ENCODE results near the gene CHSY1.
"Not testable (repeated sequence)": the region's sequence is repeated elsewhere in the genome, so short reads cannot be mapped to it uniquely, and the experiment has no call there.

Gene CHSY1

GRCh38 chr15:101244889-101245668, 6.8 kb downstream of the CHSY1 start:
- DNase-seq (ENCODE audit: low spot score), result no peak

GRCh38 chr15:101244036-101244781, 7.6 kb downstream of the CHSY1 start:
- DNase-seq (ENCODE audit: low spot score), result no peak

DNA sequence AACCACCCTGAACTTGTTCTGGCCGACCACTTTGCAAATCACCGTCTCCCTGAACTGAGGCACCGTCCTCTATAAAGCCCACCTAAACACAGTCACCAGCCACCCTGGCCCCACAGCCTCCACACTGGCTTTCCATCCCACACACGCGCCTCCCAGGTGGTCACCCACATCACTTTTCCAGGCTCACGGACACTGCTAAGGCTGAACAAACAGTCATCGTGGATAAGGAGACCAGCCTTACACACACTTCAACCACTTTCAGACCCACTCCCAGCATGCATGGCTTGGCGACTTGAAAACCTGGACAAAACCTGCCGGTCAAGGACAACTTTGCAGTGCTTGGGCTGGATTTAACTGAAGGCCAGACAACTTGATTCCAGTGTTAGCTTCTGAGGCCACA, 8.4 kb downstream of the CHSY1 start:
- no peak for DNase-seq (ENCODE audit: low spot score)

GRCh38 chr15:101242999-101243336, 8.9 kb downstream of the CHSY1 start:
- DNase-seq (ENCODE audit: low spot score), result no peak

DNA sequence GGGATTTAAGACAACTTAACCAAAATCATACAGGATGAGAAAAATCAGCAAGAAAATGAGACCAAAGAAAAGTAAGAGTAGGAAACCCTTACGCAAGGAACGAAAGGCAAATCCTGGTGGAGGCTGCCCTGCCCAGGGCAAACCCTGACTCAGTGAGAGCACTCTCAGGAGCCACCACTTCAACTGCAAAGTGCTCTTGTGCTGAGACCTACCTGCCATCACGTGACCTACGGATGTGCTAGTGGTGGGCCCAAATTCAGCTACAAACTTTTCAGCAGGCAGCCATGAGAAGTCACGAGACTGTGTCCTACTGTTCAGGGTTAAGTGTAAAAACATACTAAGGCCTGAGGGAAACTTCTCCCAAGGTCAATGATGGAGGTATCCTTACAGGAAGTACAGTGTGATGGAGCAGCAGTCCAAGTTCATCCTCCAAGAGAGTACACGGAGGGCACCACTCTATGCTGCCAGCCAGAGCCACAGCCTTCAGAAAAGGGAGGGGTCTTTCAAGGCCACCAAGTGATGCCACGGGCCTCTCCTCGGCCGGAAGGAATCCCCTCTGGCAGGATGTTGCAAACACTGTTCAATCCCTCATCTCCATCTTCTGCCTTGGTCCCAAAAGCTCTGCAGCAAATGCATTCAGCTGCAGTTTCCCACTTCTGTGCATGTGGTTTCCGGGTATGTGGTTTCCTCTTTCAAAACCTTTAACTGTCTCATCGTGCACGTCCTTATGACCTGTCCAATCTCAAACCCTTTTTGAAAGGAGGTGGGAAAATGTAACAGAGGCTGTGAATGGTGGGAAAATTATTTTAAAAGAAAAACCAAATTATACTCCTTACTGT, 9.5 kb downstream of the CHSY1 start:
- no peak for DNase-seq (ENCODE audit: low spot score)

- DNase-seq (ENCODE audit: low spot score), result no peak
Measured at GRCh38 chr15:101240358-101240757, 11.5 kb downstream of the CHSY1 start.

DNA sequence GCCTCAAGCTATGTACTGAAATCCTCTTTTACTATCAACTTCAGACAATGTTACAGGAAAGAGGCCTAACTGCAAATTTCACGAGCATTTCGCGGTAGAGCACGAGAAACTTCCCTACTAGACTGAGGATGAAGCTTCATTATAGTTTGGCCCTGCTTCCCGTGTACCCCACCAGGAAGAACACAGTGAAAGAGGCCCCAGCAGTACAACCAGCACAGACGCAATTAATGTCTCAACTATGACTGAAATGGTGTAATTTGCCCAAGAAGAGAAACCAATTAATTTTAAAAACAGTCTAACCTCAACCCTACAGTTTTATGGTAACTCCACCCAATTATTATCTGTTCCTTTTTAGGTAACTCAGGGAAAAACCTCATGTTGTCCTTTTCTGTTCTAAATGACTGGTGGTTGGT, 12.1 kb downstream of the CHSY1 start:
- DNase-seq (ENCODE audit: low spot score), result no peak

GRCh38 chr15:101237251-101237650, 14.6 kb downstream of the CHSY1 start:
- DNase-seq (ENCODE audit: low spot score), result no peak

DNA sequence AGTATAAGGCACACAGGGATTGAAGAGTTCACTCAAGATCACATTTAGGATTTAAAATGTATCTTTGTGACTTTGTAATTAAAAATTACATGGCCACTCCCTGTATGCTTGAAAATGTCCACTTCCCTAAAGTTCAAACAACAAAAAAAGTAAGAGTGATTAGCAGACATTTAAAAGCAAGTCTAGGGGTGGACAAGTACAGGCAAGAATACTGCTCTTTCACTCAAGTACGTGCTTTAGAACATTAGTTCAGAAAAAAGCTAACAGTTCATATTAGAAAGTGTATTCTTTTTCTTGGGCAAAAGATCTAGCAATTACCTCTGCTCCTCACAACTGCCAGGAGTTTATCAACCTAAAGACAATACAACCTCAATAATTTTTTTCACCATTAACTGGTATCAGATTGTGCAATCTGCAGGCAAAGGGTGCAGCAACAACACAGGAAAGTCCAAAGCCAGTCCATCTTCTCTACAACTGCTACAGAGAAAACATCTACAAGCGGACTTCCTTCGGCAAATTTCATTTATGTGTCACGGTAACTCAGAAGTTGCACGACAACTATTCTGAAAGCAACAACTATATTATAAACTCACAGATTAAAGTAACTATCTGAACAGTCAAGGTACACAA, 18.1 kb downstream of the CHSY1 start:
- DNase-seq (ENCODE audit: low spot score), result no peak

- DNase-seq (ENCODE audit: low spot score), result no peak
Measured at GRCh38 chr15:101232677-101233076, 19.2 kb downstream of the CHSY1 start.

- DNase-seq (ENCODE audit: low spot score), result no peak
Measured at GRCh38 chr15:101228313-101228712, 23.5 kb downstream of the CHSY1 start.

GRCh38 chr15:101225658-101226057, 26.2 kb downstream of the CHSY1 start:
- no peak for DNase-seq (ENCODE audit: low spot score)

DNA sequence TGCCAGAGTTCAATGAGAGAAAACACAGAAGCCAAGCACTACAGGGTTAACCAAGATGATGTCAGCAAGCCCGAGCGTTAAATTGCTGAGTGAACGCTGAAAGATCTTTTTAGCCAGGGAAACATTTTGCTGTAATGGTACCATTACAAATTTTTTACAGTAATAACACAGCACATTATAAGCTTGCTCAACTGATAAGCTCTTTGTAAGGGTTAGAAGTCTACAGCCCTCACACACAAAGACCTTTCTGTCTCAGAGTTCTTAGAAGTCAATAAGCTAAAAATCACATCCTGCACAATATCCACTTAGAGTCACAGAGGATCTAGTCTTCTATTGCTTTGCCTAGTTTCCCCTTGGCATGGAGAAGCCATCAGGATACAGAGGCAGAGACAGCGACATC, 29.9 kb downstream of the CHSY1 start:
- no peak for DNase-seq (ENCODE audit: low spot score)

DNA sequence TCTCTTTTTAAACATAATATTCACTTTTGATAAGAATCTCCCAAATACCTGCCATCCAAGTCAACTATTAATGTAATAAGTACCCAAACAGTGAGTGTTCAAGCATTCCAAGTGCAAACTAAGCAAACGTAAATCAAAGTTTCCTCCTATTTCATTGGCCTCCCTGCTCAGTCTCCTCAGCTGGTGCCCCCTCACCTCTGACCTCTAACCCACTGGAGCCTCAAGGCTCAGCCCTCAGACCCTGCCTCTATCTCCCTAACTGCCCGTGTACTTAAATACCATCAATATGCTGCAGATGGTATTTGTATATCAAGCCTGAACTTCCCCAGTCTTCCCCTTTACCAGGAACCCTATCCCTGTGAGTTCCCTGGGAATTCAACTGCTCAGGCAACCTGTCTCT, 31.8 kb downstream of the CHSY1 start:
- no peak for DNase-seq (ENCODE audit: low spot score)

- no peak for DNase-seq (ENCODE audit: low spot score)
Measured at GRCh38 chr15:101219441-101219840, 32.4 kb downstream of the CHSY1 start.

DNA sequence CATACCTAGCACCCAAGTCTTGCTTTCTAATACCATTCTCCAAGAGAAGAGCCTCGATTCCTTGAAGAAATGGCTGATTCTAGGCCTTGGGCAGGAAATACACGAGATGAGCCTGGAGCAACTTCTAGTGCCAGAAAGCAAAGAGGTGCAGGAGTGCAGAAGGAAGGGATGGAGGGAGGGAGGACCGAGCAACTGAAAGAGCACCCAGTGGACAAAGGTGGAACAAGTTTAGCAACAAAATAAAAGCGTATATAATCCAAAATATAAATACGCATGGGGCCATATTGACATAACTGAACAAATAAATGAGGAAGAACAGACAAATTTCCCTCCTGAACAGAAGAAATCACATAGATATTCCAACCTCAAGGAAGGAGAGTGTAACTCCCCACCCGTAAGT, 34.4 kb downstream of the CHSY1 start:
- DNase-seq (ENCODE audit: low spot score), result no peak

DNA sequence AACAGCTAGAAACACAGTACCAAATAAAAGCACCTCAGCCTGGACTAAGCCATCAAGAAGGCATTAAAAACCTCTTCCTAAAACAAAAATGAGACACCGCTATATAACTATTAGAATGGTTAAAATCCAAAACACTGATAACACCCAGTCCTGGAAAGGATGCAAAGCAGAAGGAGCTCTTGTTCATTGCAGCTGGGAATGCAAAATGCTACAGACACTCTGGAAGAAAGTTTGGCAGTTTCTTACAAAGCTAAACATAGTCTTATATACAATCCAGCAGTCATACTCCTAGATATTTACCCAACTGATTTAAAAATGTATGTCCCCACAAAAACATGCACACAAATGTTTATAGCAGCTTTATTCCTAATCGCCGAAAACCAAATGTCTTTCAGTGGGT, 35.7 kb downstream of the CHSY1 start:
- no peak for DNase-seq (ENCODE audit: low spot score)

DNA sequence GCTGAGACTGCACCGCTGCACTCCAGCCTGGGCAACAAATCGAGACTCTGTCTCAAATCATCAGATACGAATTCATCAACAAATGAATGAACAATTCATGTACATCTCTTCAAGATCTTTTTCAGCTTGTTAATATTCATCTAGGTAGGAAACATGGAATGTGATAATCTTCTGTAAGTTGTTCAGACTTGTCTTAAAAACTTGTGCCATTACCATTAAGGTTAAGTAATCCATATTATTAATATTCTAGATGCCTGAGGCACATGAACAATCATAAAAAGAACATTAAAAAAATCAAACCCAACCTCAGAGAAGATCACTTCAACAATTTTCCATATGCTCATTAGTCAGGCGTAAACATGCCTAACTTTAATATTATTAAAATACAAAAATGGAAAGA, 36.2 kb downstream of the CHSY1 start:
- DNase-seq (ENCODE audit: low spot score), result no peak

DNA sequence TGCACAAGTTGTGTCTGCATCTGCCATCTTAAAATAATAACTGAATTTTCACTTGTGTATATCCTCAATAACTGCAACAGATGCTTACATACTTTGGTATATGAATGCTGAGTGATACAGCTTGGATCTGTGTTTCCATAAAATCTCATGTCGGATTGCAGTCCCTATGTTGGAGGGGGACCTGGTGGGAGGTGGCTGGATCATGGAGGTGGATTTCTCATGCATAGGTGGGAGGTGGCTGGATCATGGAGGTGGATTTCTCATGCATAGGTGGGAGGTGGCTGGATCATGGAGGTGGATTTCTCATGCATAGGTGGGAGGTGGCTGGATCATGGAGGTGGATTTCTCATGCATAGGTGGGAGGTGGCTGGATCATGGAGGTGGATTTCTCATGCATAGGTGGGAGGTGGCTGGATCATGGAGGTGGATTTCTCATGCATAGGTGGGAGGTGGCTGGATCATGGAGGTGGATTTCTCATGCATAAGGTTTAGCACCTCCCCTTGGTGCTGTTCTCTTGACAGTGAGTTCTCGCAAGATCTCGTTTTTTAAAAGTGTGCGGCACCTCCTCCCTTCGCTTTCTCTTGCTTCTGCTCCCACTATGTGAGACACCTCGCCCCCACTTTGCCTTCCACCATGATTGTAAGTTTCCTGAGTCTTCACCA, 37.3 kb downstream of the CHSY1 start:
- not testable (repeated sequence) for DNase-seq (ENCODE audit: low spot score)

GRCh38 chr15:101213570-101213969, 38.3 kb downstream of the CHSY1 start:
- DNase-seq (ENCODE audit: low spot score), result no peak

- no peak for DNase-seq (ENCODE audit: low spot score)
Measured at GRCh38 chr15:101213147-101213546, 38.7 kb downstream of the CHSY1 start.

- no peak for DNase-seq (ENCODE audit: low spot score)
Measured at GRCh38 chr15:101211897-101212296, 40.0 kb downstream of the CHSY1 start.

Measured in RKO (cell line).